ENCODE data around the gene TSEN54.

DNA sequence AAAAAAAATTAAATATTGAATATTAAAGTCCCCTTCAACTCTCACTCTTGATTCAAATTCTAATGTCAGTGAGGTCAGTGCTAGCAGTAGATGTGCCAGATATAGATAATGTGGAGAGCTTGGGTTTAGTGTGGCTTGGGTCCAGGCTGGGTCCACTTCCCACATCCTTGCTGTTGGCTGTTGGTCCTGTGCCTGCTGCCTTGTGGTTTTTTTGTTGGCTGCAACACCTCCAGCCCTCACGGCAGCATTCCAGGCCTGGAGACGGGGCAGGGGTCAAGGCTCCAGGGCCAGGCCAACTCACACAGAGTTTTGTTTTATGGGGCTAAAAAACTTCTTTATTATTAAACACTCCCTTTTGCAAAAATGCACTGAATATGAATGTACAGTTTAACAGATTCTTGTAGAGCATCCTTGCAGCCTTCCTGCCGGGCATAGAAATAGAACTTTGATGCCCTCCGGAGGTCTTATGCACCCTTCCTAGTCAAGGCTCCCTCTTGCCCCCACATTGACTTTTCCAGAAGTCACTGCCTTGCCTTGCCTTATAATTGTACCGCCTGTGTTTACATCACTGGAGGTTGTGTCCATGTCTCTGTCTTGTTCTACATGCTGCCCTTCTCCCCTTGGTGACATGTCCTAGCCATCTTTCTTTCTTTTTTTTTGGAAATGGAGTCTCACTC lies 45.7 kb downstream of the TSEN54 start:
- TF ChIP-seq, protein P1, sequence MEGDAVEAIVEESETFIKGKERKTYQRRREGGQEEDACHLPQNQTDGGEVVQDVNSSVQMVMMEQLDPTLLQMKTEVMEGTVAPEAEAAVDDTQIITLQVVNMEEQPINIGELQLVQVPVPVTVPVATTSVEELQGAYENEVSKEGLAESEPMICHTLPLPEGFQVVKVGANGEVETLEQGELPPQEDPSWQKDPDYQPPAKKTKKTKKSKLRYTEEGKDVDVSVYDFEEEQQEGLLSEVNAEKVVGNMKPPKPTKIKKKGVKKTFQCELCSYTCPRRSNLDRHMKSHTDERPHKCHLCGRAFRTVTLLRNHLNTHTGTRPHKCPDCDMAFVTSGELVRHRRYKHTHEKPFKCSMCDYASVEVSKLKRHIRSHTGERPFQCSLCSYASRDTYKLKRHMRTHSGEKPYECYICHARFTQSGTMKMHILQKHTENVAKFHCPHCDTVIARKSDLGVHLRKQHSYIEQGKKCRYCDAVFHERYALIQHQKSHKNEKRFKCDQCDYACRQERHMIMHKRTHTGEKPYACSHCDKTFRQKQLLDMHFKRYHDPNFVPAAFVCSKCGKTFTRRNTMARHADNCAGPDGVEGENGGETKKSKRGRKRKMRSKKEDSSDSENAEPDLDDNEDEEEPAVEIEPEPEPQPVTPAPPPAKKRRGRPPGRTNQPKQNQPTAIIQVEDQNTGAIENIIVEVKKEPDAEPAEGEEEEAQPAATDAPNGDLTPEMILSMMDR (IDR thresholded peaks at IDR 0.05): no peak
- TF ChIP-seq POLR2A (IDR thresholded peaks at IDR 0.05): no peak
